Fibroblast of lung (primary cell): ENCODE results near the gene USF1.

Experiments used
- EZH2 ChIP-seq: IDR thresholded peaks from 2 replicates; pipeline ENCODE4 v1.5.1; 2012; ENCODE audit warnings: low read length, control low read depth, mild to moderate bottlenecking; ENCODE audit errors: missing control alignments
- TF ChIP-seq, protein P1 (sequence below), 2 donors: IDR thresholded peaks in 1 of 2; conservative IDR thresholded peaks in 1 of 2; 1 replicate in 1 of 2; 2 replicates in 1 of 2; pipeline ENCODE4 v1.5.1; 2011 to 2012; ENCODE audit warnings: low read length in 2 of 2, control low read depth in 1 of 2, inconsistent platforms in 1 of 2, low read depth in 1 of 2, mild to moderate bottlenecking in 1 of 2

DNA sequence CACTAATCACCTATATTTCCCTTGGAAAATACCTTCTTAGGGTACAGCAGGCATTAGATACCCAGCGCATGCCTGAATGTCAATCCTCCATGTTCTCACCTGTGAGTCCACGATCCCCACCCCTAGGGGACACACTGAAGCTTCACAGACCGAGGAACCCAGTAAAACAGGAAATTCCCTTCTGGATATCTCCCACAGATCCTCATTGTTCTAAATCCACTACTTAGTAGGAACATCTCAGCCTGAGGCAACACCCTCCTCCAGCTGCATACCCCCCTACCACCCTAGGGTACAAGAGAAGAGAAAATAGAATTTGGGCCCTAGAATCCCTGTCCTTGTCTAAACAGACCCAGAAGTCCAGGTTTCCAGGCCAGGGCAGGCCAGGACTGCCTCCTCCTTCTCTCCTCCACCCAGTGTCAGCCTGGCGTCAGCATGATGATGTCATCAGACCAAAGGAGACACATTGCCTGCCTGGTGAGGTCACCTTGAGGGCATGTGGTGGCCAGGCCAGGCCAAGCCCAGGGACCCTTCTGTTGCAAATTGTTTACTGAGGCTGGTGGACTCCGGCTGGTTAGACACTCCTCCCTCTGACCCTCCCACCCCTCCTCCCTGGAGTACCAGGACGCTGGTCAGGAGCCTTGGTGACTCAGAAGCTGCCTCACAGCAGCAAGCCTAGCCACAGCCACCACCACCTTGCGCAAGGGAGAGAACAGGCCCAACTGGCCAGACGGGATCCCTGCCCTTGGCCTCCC is 37.4 kb upstream of the USF1 start:
- TF ChIP-seq, protein P1, sequence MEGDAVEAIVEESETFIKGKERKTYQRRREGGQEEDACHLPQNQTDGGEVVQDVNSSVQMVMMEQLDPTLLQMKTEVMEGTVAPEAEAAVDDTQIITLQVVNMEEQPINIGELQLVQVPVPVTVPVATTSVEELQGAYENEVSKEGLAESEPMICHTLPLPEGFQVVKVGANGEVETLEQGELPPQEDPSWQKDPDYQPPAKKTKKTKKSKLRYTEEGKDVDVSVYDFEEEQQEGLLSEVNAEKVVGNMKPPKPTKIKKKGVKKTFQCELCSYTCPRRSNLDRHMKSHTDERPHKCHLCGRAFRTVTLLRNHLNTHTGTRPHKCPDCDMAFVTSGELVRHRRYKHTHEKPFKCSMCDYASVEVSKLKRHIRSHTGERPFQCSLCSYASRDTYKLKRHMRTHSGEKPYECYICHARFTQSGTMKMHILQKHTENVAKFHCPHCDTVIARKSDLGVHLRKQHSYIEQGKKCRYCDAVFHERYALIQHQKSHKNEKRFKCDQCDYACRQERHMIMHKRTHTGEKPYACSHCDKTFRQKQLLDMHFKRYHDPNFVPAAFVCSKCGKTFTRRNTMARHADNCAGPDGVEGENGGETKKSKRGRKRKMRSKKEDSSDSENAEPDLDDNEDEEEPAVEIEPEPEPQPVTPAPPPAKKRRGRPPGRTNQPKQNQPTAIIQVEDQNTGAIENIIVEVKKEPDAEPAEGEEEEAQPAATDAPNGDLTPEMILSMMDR (conservative IDR thresholded peaks at IDR 0.05 in 1 of 2, IDR thresholded peaks at IDR 0.05 in 1 of 2; ENCODE audit: low read depth in 1 of 2, low read length in 2 of 2) = no peak
- no peak for TF ChIP-seq EZH2
